ENCODE data around the gene SUSD3. TPM values are rescaled to one million over a fixed set of nuclear protein-coding genes. Genes with fewer than 3 reads are reported as not detected.
A peak's percentile ranks its signal among the peaks of the same experiment; 100 is the strongest.
"Not testable (repeated sequence)": the region's sequence is repeated elsewhere in the genome, so short reads cannot be mapped to it uniquely, and the experiment has no call there.

The SUSD3 gene
- 10 to 100 TPM; 81.1 to 85.8 TPM for total RNA-seq

DNA sequence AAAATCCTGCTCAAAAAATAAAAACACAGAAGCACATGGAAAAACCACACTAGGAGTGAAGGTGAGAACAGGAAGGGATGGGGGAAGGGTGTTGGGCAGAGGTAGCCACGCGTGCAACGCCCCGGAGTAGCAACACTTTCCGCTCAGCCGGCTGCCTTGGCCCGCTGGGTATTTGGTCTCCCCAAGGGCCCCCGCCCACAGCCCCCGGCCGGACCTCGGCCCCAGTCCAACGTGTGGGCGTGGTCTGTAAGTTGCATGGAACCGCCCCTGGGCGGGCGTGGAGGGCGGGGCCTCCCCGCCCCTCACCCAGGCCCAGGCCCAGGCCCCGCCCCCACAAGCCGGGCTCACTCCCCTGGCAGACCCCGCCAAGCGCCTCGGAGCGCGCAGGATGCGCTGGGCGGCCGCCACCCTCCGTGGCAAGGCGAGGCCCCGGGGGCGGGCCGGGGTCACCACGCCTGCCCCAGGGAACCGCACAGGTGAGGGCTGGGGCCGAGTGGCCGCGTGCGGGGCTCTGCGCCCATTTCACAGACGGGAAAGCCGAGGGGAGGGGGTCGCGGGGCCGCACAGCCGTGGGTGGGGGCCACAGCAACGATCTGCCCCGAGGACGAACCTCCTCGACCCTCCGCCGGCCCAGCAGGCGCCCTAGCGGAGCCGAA lies at the start of gene SUSD3:
SUSD3 (plus strand) TSS at position 347 of the 656 bp plus-strand sequence; CDS start at position 389, 42 bp downstream.
- CTCF ChIA-PET = interaction anchor here (0.9 kb wide), 1 partner anchor 8 kb away, joined by 3 read pairs; no protein-coding TSS in a partner anchor

GRCh38 chr9:93009337-93010015 lies 49.0 kb upstream of the SUSD3 start:
- H3K9me3 Mint-ChIP-seq = no peaks in the 10 kb centered on the region
- H3K4me3 Mint-ChIP-seq = no peak overlapping the region
- POLR2A ChIA-PET = interaction anchor here (0.7 kb wide), 1 partner anchor 17 kb away, joined by 3 read pairs; no protein-coding TSS in a partner anchor
- CTCF ChIA-PET = interaction anchor here (0.5 to 1.0 kb wide), 3 partner anchors 17 to 175 kb away, joined by 3 to 5 read pairs (median 4); partner anchors contain the start of gene WNK2
- H3K4me1 Mint-ChIP-seq = peaks cover 4% of the 10 kb centered on the region
- no peaks in the 10 kb centered on the region for H3K27me3 Mint-ChIP-seq
- DNase-seq = no peak
- H3K27ac Mint-ChIP-seq = no peak overlapping the region
- H3K36me3 Mint-ChIP-seq (ENCODE audit: low read depth) = peaks cover 72% of the 10 kb centered on the region

More for the DNA sequence above, at the start of gene SUSD3:
- DNase-seq = peak; percentile 75
- no peaks in the 10 kb centered on the region for H3K9me3 Mint-ChIP-seq
- H3K36me3 Mint-ChIP-seq (ENCODE audit: low read depth) = peaks cover 22% of the 10 kb centered on the region
- H3K27me3 Mint-ChIP-seq = no peaks in the 10 kb centered on the region
- POLR2A ChIA-PET = no interaction called here
- H3K4me3 Mint-ChIP-seq = peak within 1 kb of the TSS; percentile 91
- peak within 1 kb of the TSS; percentile 98 for H3K27ac Mint-ChIP-seq
- peaks cover 68% of the 10 kb centered on the region for H3K4me1 Mint-ChIP-seq

DNA sequence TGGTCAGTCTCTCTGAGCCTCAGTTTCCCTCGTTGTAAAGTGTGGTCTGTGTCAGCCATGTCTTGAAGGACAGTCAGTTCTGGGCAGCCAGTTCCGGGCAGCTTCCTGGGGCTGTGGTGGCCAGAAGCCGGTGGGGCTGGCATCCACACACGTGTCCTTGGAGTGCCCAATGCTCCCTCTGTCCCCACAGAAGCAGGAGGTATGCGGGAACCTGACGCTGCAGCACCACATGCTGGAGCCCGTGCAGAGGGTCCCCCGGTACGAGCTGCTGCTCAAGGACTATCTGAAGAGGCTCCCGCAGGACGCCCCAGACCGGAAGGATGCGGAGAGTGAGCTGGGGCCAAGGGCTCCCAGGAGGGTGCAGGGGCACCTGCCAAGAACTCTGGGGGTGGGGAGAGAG lies 48.4 kb upstream of the SUSD3 start:
- POLR2A ChIA-PET = no interaction called here
- CTCF ChIA-PET = interaction anchor here (0.7 to 1.0 kb wide), 2 partner anchors 18 to 121 kb away, joined by 3 read pairs; no protein-coding TSS in a partner anchor
- Mint-ChIP-seq H3K4me3 (no peak overlapping the region), H3K27ac (no peak overlapping the region), H3K36me3 (ENCODE audit: low read depth) (peaks cover 70% of the 10 kb centered on the region), H3K9me3 (no peaks in the 10 kb centered on the region), H3K27me3 (no peaks in the 10 kb centered on the region), H3K4me1 (peaks cover 3% of the 10 kb centered on the region)
- DNase-seq = no peak

DNA sequence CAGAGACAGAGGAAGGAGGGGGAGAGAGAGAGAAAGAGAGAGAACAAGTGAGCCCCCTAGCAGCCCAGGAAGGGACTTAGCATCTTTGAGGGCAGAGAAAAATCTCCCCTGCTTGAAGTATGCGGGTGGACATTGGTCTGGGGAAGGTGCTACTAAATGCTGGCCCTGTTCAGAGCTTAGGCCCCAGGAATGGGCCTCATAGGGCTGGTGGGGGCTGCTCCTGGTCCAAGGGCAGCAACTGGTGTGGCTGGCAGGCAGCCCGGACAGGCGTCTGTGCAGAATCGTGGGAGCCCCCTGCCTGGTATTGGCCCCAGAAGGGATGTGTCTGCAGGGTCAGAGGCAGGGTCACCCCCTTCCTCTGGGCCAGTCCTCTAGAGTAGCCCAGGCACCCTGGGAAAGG lies 47.8 kb upstream of the SUSD3 start:
- CTCF ChIA-PET = interaction anchor here (0.7 to 1.3 kb wide), 3 partner anchors 10 to 948 kb away, joined by 3 read pairs; no protein-coding TSS in a partner anchor
- Mint-ChIP-seq H3K36me3 (ENCODE audit: low read depth) (peaks cover 68% of the 10 kb centered on the region), H3K9me3 (no peaks in the 10 kb centered on the region), H3K27ac (no peak overlapping the region), H3K4me3 (no peak overlapping the region), H3K27me3 (no peaks in the 10 kb centered on the region), H3K4me1 (peaks cover 3% of the 10 kb centered on the region)
- no peak for DNase-seq
- POLR2A ChIA-PET = no interaction called here

DNA sequence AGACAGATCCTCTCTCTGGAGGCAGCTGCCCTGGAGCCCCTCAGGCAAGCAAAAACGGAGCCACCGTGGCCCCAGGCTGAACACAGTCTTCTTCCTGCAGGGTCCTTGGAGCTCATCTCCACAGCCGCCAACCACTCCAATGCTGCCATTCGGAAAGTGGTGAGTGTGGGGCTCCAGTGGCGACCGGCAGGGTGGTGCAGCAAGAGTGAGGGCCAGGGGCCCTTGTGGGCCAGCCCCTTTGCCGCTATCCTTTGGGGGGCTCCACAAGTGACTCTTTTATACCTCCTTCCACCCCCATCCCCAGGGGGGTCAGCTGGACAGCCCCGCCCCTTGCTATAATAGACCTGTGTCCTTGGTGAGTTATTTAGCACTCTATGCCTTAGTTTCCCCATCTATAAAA lies 47.4 kb upstream of the SUSD3 start:
- POLR2A ChIA-PET = no interaction called here
- peaks cover 68% of the 10 kb centered on the region for H3K36me3 Mint-ChIP-seq (ENCODE audit: low read depth)
- H3K4me3 Mint-ChIP-seq = no peak overlapping the region
- no peak overlapping the region for H3K27ac Mint-ChIP-seq
- no peaks in the 10 kb centered on the region for H3K27me3 Mint-ChIP-seq
- peaks cover 3% of the 10 kb centered on the region for H3K4me1 Mint-ChIP-seq
- H3K9me3 Mint-ChIP-seq = no peaks in the 10 kb centered on the region
- DNase-seq = no peak
- CTCF ChIA-PET = interaction anchor here (0.7 to 1.3 kb wide), 2 partner anchors 10 to 947 kb away, joined by 3 read pairs; no protein-coding TSS in a partner anchor

DNA sequence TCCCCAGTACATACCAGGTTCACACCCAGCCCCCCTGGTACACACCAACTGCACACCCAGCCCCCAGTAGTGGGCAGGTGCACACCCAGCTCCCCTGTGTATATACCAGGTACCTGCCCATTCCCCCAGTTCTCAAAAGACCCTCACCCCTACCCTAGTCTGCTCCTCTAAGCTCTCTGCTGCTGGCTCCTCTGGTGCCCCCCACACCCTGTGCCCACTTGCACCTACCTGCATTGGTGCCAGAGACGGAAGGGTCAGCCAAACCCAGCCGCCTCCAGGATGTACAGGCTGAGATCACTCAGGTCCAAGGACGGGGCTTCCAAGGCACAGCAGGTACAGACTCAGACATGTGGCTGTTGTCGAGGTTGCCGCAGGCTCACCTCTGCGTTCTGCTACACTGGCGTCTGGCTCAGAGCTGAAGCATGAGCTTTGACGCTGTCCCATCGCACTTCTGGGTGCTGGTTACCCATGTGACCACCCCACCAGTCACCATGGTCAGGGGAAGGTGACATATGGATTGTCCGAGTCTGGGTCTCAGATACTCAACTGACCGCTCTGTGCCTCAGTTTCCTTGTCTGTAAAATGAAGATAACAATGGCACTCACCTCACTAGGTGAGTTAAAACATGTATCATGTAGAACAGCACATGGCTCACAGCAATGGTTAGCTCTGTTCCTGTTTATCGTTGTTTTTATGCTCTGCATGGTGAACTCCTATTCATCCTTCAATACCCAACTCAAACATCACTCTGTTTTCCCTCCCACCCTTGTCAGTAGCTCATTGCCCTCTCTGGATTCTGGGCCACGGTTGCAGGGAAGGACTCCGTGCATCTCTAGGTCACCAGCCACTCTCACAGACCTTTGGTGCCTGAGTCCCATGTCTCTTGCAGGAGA lies 45.3 kb upstream of the SUSD3 start:
- Mint-ChIP-seq H3K9me3 (no peaks in the 10 kb centered on the region), H3K4me1 (peaks cover 9% of the 10 kb centered on the region), H3K4me3 (no peak overlapping the region), H3K27me3 (no peaks in the 10 kb centered on the region), H3K36me3 (ENCODE audit: low read depth) (peaks cover 64% of the 10 kb centered on the region), H3K27ac (peak overlapping the region; percentile 68)
- DNase-seq = no peak
- ChIA-PET POLR2A (no interaction called here), CTCF (interaction anchor here (0.9 to 4.4 kb wide), 3 partner anchors 10 to 95 kb away, joined by 3 to 25 read pairs (median 4); no protein-coding TSS in a partner anchor)

DNA sequence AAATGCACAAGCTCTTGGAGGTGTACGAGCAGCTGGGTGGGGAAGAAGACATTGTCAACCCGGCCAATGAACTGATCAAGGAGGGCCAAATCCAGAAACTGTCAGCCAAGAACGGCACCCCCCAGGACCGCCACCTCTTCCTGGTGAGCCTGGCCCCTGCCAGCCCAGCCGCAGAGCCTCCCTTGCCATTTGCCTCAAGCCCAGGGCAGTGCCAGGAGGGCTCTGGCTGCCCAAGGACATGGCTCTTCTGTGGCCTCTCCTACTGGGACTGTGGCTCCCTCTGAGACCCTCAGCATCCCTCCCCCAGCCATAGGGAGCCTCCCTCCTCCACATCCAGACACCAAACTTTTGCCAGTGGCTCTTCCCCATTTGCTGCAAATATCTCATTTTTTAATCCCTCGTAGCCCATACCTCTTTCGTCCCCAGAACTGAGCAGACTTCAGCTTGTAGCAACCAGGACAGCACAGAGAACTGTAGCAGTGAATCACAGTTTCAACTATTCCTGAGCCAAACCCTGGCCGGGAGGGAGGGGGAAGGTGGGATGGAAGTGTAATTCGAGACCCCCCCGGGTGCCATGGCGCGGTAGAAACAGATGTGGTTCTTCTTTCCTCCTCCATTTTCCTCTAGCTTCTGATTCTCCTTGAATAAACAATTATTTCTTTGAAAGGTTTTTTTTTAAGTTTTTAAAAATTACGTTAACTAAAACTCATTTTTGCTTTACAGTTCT lies 44.5 kb upstream of the SUSD3 start:
- no peak overlapping the region for H3K4me3 Mint-ChIP-seq
- no peak for DNase-seq
- H3K4me1 Mint-ChIP-seq = peaks cover 15% of the 10 kb centered on the region
- H3K9me3 Mint-ChIP-seq = no peaks in the 10 kb centered on the region
- ChIA-PET CTCF (interaction anchor here (0.9 to 4.4 kb wide), 3 partner anchors 11 to 94 kb away, joined by 3 to 25 read pairs (median 11); no protein-coding TSS in a partner anchor), POLR2A (no interaction called here)
- peaks cover 64% of the 10 kb centered on the region for H3K36me3 Mint-ChIP-seq (ENCODE audit: low read depth)
- H3K27me3 Mint-ChIP-seq = no peaks in the 10 kb centered on the region
- H3K27ac Mint-ChIP-seq = peak overlapping the region; percentile 58

- H3K36me3 Mint-ChIP-seq (ENCODE audit: low read depth) = peaks cover 60% of the 10 kb centered on the region
- H3K4me3 Mint-ChIP-seq, DNase-seq, POLR2A ChIA-PET, H3K9me3 Mint-ChIP-seq, H3K27ac Mint-ChIP-seq, H3K27me3 Mint-ChIP-seq: not testable (repeated sequence)
- peaks cover 21% of the 10 kb centered on the region for H3K4me1 Mint-ChIP-seq
- CTCF ChIA-PET = interaction anchor here (1.5 to 4.4 kb wide), 4 partner anchors 10 to 38 kb away, joined by 4 to 25 read pairs (median 8); no protein-coding TSS in a partner anchor
Observed at GRCh38 chr9:93015190-93015589, 43.3 kb upstream of the SUSD3 start.

GRCh38 chr9:93017621-93018020 lies 40.9 kb upstream of the SUSD3 start:
- Mint-ChIP-seq H3K27ac (peak overlapping the region; percentile 66), H3K36me3 (ENCODE audit: low read depth) (peaks cover 67% of the 10 kb centered on the region), H3K4me1 (peaks cover 35% of the 10 kb centered on the region), H3K9me3 (no peaks in the 10 kb centered on the region), H3K4me3 (no peak overlapping the region), H3K27me3 (no peaks in the 10 kb centered on the region)
- ChIA-PET CTCF (interaction anchor here (4.4 kb wide), 1 partner anchor 14 kb away, joined by 25 read pairs; no protein-coding TSS in a partner anchor), POLR2A (no interaction called here)
- DNase-seq = no peak

- H3K27ac Mint-ChIP-seq = peak overlapping the region; percentile 79
- no peak overlapping the region for H3K4me3 Mint-ChIP-seq
- H3K27me3 Mint-ChIP-seq = no peaks in the 10 kb centered on the region
- peaks cover 57% of the 10 kb centered on the region for H3K4me1 Mint-ChIP-seq
- H3K9me3 Mint-ChIP-seq = no peaks in the 10 kb centered on the region
- POLR2A ChIA-PET = no interaction called here
- no peak for DNase-seq
- peaks cover 59% of the 10 kb centered on the region for H3K36me3 Mint-ChIP-seq (ENCODE audit: low read depth)
- CTCF ChIA-PET = interaction anchor here (1.1 to 2.0 kb wide), 3 partner anchors 17 to 85 kb away, joined by 3 to 11 read pairs (median 3); no protein-coding TSS in a partner anchor
Observed at GRCh38 chr9:93020151-93020550, 38.4 kb upstream of the SUSD3 start.

GRCh38 chr9:93020771-93021670 lies 37.5 kb upstream of the SUSD3 start:
- CTCF ChIA-PET = interaction anchor here (0.9 to 2.0 kb wide), 4 partner anchors 15 to 84 kb away, joined by 3 to 11 read pairs (median 4); no protein-coding TSS in a partner anchor
- peak overlapping the region; percentile 79 for H3K27ac Mint-ChIP-seq
- POLR2A ChIA-PET = no interaction called here
- H3K4me1 Mint-ChIP-seq = peaks cover 62% of the 10 kb centered on the region
- H3K27me3 Mint-ChIP-seq = no peaks in the 10 kb centered on the region
- H3K4me3 Mint-ChIP-seq = no peak overlapping the region
- DNase-seq = peak; percentile 43
- no peaks in the 10 kb centered on the region for H3K9me3 Mint-ChIP-seq
- H3K36me3 Mint-ChIP-seq (ENCODE audit: low read depth) = peaks cover 57% of the 10 kb centered on the region

Data from activated CD4-positive, alpha-beta T cell treated with anti-CD3 and anti-CD28 coated beads, Interleukin-2, amount 10 ng/mL, durations not matched to agents 7 days and 5 days (primary cell).